OCI-LY7 (cell line): ENCODE results near the gene ATP6V1B1. TPM values are rescaled to one million over a fixed set of nuclear protein-coding genes. Genes with fewer than 3 reads are reported as not detected.

ENCODE experiments used
- BruUV-seq: library from RNA; stranded (reverse); fragments of 400-500 nt; replicated peaks from 2 replicates; lab custom pipeline; 2021; lab: Mats Ljungman, UMichigan
- CTCF ChIA-PET: fragments of 300-600 bp; sonication (Branson Sonifier 250); formaldehyde crosslinking; loops from one replicate; lab custom pipeline; 2022; ENCODE audit warnings: antibody characterized with exemption; ENCODE audit not compliant: unreplicated experiment; lab: Charles Lee
- POLR2A ChIA-PET: fragments of 300-600 bp; sonication (Branson Sonifier 250); formaldehyde crosslinking; loops from one replicate; lab custom pipeline; 2022; ENCODE audit warnings: antibody characterized with exemption; lab: Charles Lee
- DNase-seq: peaks from one replicate; pipeline ENCODE4 v3.0.0-alpha.2; 2015; ENCODE audit warnings: low spot score
- H2AFZ ChIP-seq: fragments of 200-600 bp; sonication (generic), shearing (Covaris generic); 2 replicates; pipeline ENCODE4 v1.6.1; 2014; ENCODE audit warnings: mild to moderate bottlenecking, antibody characterized with exemption, low read length, moderate library complexity
- H3K27ac ChIP-seq: fragments of 200-600 bp; sonication (generic); 2 replicates; pipeline ENCODE4 v1.5.1; 2014; ENCODE audit warnings: mixed run types, low read depth, mild to moderate bottlenecking, moderate library complexity, low read length, inconsistent platforms; ENCODE audit not compliant: poor library complexity, severe bottlenecking
- H3K36me3 ChIP-seq: fragments of 200-600 bp; sonication (generic); 2 replicates; pipeline ENCODE4 v1.6.1; 2014; ENCODE audit warnings: mild to moderate bottlenecking, antibody characterized with exemption, low read length, moderate library complexity, mixed read lengths; ENCODE audit not compliant: insufficient read depth
- H3K4me1 ChIP-seq: fragments of 200-600 bp; sonication (generic); 2 replicates; pipeline ENCODE4 v1.5.1; 2014; ENCODE audit warnings: mild to moderate bottlenecking, low read length; ENCODE audit not compliant: insufficient read depth, poor library complexity, severe bottlenecking
- H3K4me2 ChIP-seq: fragments of 200-600 bp; sonication (generic); 2 replicates; pipeline ENCODE4 v1.6.1; 2014; ENCODE audit warnings: mild to moderate bottlenecking, low read length
- H3K4me3 ChIP-seq: fragments of 200-600 bp; sonication (generic); 2 replicates; pipeline ENCODE4 v1.5.1; 2014; ENCODE audit warnings: mild to moderate bottlenecking, low read depth, low read length; ENCODE audit not compliant: poor library complexity, severe bottlenecking
- H3K79me2 ChIP-seq: fragments of 200-600 bp; sonication (generic); 2 replicates; pipeline ENCODE4 v1.6.1; 2016; ENCODE audit warnings: low read depth, mild to moderate bottlenecking, low read length, moderate library complexity, mixed read lengths; ENCODE audit not compliant: insufficient read depth
- H3K9me2 ChIP-seq: fragments of 200-600 bp; sonication (generic); 2 replicates; pipeline ENCODE4 v1.6.1; 2016; ENCODE audit warnings: mild to moderate bottlenecking, low read length, mixed read lengths; ENCODE audit not compliant: insufficient read depth
- H3K9me3 ChIP-seq: fragments of 200-600 bp; sonication (generic); 2 replicates; pipeline ENCODE4 v1.6.1; 2014; ENCODE audit warnings: mild to moderate bottlenecking, mixed run types, low read length, mixed read lengths
- H4K20me1 ChIP-seq: fragments of 200-600 bp; sonication (generic); 2 replicates; pipeline ENCODE4 v1.6.1; 2014; ENCODE audit warnings: mild to moderate bottlenecking, antibody characterized with exemption, low read length, moderate library complexity, mixed read lengths; ENCODE audit not compliant: insufficient read depth
- EZH2phosphoT487 ChIP-seq: fragments of 200-600 bp; sonication (generic); IDR thresholded peaks from 2 replicates; pipeline ENCODE4 v1.6.1; 2018; ENCODE audit warnings: low read depth, borderline replicate concordance, mild to moderate bottlenecking, mixed run types, antibody characterized with exemption, low read length, moderate library complexity, mixed read lengths
- intact Hi-C: fragments of 100-400 bp; cut with micrococcal nuclease; formaldehyde crosslinking; loops from one replicate; pipeline ENCODE4 v1.10.0; 2022; ENCODE audit not compliant: unreplicated experiment
- total RNA-seq, 2 experiments: library from RNA; depleted of rRNA in 1 of 2; stranded (reverse); fragments of >200 nt in 1 of 2; shearing (Covaris generic) in 1 of 2; gene quantifications; 2 replicates each; pipeline ENCODE4 v1.2.3, GENCODE V29; 2014 to 2022
- TF ChIP-seq, protein P1 (sequence below): fragments of 200-600 bp; sonication (generic); conservative IDR thresholded peaks from 2 replicates; pipeline ENCODE4 v1.5.1; 2014; ENCODE audit warnings: mild to moderate bottlenecking, antibody characterized with exemption, low read length, moderate library complexity, mixed read lengths

ATP6V1B1 gene
- total RNA-seq, 2 experiments from 2014 or later: not detected

DNA sequence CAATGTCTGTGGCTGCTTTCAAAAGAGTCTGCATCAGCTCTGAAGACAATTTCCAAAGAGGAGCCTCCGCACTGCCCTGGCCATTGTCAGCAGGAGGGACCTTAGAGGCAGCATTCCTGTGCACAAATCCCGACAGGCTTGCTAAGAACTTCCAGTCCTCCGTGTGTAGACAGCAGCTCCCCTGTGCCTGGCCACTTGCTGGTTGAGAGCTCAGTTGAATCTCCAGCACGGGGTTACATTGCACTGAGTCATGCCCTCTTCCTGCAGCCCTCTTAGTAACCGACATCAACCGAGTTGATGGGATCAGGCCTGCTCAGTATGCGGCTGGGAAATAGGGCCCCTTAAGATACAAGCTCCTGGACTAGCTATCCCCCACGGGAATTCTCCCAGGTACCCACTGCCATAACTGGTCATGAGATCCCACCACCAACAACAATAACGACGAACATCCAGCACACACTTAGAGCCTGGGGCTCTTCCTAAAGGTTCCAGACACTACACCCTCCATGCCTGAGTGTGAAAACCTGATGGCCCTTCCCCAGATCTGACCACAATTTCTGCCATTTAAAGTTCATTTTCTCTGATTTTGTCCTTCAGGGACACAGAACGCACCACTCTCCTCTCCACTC, 12.0 kb downstream of the ATP6V1B1 start:
- Histone ChIP-seq H3K9me2 (no peaks in the 10 kb centered on the region), H3K79me2 (no peaks in the 10 kb centered on the region), H3K9me3 (no peaks in the 10 kb centered on the region), H3K36me3 (no peaks in the 10 kb centered on the region), H3K27ac (peak overlapping the region; percentile 2), H3K4me3 (peak overlapping the region; percentile 70), H2AFZ (peak overlapping the region; percentile 95), H3K4me1 (peaks cover 20% of the 10 kb centered on the region), H4K20me1 (no peaks in the 10 kb centered on the region), H3K4me2 (peak overlapping the region; percentile 89)
- DNase-seq: no peak
- no peak for TF ChIP-seq EZH2phosphoT487
- TF ChIP-seq, protein P1, sequence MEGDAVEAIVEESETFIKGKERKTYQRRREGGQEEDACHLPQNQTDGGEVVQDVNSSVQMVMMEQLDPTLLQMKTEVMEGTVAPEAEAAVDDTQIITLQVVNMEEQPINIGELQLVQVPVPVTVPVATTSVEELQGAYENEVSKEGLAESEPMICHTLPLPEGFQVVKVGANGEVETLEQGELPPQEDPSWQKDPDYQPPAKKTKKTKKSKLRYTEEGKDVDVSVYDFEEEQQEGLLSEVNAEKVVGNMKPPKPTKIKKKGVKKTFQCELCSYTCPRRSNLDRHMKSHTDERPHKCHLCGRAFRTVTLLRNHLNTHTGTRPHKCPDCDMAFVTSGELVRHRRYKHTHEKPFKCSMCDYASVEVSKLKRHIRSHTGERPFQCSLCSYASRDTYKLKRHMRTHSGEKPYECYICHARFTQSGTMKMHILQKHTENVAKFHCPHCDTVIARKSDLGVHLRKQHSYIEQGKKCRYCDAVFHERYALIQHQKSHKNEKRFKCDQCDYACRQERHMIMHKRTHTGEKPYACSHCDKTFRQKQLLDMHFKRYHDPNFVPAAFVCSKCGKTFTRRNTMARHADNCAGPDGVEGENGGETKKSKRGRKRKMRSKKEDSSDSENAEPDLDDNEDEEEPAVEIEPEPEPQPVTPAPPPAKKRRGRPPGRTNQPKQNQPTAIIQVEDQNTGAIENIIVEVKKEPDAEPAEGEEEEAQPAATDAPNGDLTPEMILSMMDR: no peak
- POLR2A ChIA-PET: interaction anchor here (0.6 to 0.8 kb wide), 2 partner anchors 102 to 225 kb away, joined by 3 read pairs; no protein-coding TSS in a partner anchor
- BruUV-seq: TSS peak; percentile 65
- intact Hi-C loops: loop anchor here (1.0 to 2.0 kb wide), 3 partner anchors 76 to 645 kb away; partner anchors contain the start of gene FAM136A
- CTCF ChIA-PET: interaction anchor here (0.9 to 1.9 kb wide), 2 partner anchors 74 to 77 kb away, joined by 3 to 9 read pairs; no protein-coding TSS in a partner anchor

DNA sequence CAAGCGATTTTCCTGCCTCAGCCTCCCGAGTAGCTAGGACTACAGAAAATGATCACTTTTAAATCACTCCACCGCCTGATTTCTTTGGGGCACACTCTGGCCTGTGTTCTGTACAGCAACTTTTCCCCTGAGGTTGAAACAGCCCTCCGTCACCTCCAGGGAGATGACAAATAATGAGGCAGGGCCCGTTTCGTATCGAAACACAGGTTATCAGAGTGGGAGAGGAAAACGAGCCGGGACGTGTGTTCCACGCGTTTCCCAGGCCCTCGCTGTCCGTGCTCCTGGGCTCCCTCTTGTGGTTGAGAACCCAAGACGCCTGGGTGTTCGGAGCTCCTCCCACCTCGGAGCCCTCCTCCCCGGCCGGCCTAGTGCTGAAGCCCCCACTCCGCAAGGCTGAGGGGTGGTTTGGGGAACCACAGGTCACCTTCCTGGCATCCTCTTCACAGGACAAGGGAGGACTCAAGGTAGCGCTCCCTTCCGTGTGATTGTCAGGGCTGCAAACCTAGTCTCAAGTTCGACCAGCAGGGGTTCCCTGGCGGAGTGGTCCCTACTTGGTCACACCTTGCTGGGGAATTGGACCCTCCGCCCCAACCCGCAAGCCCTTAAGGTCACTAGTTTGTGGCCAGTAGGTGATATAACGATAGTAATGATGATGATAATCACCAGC, 12.8 kb downstream of the ATP6V1B1 start:
- H3K79me2 ChIP-seq: no peaks in the 10 kb centered on the region
- ChIA-PET CTCF (interaction anchor here (0.9 to 1.9 kb wide), 3 partner anchors 71 to 78 kb away, joined by 3 to 9 read pairs (median 3); no protein-coding TSS in a partner anchor), POLR2A (interaction anchor here (0.7 to 0.8 kb wide), 2 partner anchors 17 to 103 kb away, joined by 3 to 4 read pairs; no protein-coding TSS in a partner anchor)
- intact Hi-C loops: loop anchor here (1.0 to 2.0 kb wide), 2 partner anchors 77 to 646 kb away; partner anchors contain the start of gene FAM136A
- H3K9me3 ChIP-seq: no peaks in the 10 kb centered on the region
- H3K27ac ChIP-seq: no peak overlapping the region
- H3K4me2 ChIP-seq: peak overlapping the region; percentile 89
- no TSS peak for BruUV-seq
- H2AFZ ChIP-seq: peak overlapping the region; percentile 95
- no peaks in the 10 kb centered on the region for H3K36me3 ChIP-seq
- DNase-seq: peak; percentile 79
- no peak for TF ChIP-seq EZH2phosphoT487
- TF ChIP-seq, protein P1: peak; percentile 86
- H3K4me3 ChIP-seq: peak overlapping the region; percentile 70
- no peaks in the 10 kb centered on the region for H4K20me1 ChIP-seq
- H3K4me1 ChIP-seq: peaks cover 20% of the 10 kb centered on the region
- no peaks in the 10 kb centered on the region for H3K9me2 ChIP-seq
